Bone marrow (tissue), 2 donors: ENCODE data around the gene P2RY11.
A peak's percentile ranks its signal among the peaks of the same experiment; 100 is the strongest.

Experiments used
- DNase-seq, 2 donors: peaks; one replicate each; lab custom pipeline; 2025; lab: John Stamatoyannopoulos, UW

The P2RY11 gene, protein sequence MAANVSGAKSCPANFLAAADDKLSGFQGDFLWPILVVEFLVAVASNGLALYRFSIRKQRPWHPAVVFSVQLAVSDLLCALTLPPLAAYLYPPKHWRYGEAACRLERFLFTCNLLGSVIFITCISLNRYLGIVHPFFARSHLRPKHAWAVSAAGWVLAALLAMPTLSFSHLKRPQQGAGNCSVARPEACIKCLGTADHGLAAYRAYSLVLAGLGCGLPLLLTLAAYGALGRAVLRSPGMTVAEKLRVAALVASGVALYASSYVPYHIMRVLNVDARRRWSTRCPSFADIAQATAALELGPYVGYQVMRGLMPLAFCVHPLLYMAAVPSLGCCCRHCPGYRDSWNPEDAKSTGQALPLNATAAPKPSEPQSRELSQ

DNA sequence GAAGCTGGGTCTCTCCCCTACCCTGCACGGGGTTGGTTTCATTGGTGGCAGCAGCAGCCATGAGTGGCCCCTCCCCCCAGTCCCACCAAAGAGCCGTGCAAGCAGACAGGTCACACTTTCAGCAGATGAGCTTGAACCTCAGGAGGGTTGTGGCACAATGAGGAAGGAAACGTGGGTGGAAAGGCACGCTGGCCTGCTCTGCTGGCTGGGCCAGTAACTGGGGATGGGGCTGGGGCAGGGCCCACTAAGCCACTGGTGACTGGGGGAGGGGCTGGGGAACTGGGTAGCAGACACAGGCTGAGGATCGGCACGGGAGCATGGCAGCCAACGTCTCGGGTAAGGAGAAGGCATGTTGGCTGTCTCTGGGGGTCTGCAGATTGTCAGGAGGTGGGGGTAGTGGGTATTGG, at the start of gene P2RY11:
P2RY11 (plus strand) TSS at position 289 of the 407 bp plus-strand sequence; CDS start at position 318, 29 bp downstream.
- DNase-seq = peak in 1 of 2 donors; percentile 59

DNA sequence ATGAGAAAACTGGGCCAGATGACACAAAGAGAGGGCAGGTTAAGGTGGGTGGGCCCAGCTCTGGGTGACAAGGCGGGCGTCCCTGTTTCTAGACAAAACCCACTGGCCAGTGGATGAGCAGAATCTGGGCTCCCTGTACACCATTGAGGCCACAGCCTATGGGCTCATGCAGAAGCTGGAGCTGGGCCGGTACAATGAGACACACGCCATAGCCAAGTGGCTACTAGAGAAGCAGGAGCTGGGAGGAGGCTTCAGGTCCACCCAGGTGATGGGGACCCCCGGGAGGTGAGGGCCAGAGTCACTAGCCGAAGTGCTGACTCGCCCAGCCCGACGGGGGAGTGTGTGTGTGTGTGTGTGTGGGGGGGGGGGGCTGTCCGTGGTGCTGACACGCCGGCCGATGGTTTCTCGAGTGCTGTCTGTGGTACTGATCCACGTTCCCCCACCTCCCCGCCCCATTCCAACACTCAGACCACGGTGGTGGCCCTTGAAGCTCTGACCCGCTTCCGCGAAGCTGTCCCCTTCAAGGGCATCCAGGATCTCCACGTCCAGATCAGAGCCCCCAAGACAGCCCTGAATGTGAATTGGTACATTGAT, 49.7 kb upstream of the P2RY11 start:
- DNase-seq = no peak

DNA sequence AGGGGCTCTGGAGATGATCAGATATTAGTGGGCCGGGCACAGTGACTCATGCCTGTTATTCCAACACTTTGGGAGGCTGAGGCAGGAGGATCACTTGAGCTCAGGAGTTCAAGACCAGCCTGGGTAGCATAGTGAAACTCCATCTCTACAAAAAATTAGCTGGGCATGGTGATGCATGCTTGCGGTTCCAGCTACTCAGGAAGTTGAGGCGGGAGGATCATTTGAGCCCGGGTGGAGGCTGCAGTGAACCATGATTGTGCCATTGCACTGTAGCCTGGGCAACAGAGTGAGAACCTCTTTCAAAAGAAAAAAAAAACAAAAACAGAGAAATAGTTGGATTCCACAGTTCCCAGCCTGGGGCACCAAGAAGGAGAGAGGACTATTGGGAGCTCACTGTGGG, 43.3 kb upstream of the P2RY11 start:
- DNase-seq = no peak

DNA sequence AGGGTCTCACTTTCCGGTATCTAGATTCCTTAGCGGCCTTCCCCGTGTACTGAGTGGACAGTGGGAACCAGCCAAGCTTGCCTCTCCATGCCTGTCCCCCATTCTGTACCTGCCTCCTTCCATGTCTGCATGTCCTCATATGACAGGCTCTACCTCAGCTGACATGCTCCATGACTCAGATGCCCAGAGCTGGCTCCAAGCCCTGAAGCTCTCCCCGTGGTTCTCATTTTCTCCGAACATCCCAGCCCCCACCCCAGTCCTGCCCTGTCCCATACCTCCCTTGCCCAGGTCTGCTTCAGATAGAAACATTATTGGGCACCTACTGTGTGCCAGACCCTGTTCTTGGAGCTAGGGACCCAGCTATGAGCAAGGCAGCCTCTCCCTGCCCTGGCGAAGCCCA, 42.4 kb upstream of the P2RY11 start:
- no peak for DNase-seq

DNA sequence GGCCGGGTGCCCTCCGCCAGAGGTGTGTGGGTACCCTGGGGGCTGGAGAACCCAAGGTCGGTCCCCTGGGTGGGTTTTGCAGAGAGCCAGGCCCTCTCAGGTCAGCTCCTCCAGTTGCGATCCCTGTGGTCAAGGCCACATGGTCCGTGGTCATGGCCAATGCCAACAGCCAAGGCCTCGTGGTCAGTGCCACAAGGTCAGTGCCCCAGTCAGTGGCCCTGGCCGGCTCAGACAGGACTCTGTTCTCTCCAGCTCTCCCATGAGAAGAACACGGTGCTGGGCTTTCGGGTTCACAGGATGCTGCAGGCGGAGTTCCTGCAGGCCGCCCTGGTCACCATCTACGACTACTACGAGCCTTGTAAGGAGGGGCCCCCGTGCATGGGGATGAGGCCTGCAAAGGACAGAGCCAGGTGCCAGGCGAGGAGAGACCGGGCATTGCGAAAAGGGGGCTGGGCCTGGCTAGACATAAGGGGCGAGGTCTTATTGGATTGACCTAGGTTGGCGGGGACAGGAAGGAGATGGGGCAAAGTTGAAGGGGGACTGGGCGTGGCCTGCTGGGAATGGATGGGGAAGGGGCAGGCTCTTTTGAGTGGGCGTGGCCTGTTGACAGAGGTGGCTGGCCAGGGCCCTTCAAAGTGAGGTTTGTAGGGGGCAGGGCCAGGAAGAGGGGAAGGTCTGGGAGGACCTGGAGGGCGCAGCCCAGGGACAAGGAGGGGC, 40.6 kb upstream of the P2RY11 start:
- DNase-seq = no peak

DNA sequence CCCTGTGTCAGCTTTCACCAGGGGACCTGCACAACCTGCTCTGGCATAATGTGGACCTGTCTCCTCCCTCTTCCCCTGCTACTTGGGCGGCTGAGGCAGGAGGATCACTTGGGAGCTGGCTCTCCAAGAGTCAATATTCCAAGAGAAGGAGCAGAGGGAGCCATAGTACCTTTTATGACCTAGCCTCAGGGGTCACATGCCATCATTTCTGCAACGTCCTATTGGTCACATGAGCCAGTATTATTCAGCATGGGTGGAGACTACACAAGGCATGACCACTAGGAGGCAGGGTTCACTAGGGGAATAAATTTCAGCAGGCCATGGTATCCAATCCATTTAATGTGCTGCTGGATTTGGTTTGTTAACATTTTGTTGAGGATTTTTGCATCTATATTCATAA, 37.3 kb upstream of the P2RY11 start:
- no peak for DNase-seq

DNA sequence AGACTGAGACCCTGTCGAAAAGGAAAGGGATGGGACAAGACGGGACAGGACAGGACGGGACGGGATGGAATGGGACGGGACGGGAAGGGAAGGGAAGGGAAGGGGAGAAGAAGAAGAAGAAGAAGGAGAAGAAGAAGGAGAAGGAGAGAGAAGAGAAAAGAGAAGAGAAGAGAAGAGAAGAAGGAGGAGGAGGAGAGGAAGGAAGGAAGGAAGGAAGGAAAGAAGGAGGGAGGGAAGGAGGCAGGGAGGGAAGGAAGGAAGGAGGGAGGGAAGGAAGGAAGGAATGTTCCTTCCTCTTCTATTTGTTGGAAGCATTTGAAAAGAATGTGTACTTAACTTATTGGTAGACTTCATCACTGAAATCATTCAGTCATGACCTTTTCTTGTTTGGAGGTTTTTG, 35.0 kb upstream of the P2RY11 start:
- DNase-seq = no peak

DNA sequence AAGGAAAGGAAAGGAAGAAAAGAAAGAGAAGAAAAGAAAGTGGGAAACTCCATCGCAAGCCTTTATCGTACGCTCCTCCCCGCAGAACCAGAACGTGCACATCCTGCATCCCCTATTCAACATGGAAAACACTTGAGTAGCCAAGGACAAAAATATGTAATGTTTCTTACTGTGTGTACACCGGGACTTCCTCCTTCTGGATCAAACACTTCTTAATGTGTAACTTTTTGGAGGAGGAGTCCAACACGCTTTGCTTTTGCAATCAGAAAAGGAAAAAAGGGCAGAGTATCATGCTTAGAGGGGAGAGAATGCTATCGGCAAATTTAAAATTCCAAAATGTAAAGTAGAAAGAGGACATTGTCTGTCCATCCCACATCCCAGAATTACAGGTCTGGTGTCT, 33.2 kb upstream of the P2RY11 start:
- DNase-seq = no peak

DNA sequence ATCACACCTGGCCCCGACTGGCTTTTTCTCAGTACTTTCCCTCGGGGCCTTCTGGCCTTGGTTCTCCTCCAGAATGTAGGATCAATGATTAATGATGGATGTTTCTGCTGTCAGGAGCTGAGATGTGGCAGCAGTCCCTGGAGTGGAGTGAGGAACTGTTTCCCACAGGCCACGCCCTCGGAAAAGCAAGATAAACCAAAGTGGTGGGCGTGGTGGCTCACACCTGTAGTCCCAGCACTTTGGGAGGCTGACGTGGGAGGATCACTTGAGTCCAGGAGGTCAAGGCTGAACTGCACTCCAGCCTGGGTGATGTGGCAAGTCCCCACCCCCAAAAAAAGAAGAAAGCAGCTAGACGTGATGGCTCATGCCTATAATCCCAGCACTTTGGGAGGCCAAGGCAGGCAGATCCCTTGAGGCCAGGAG, 32.5 kb upstream of the P2RY11 start:
- no peak for DNase-seq

DNA sequence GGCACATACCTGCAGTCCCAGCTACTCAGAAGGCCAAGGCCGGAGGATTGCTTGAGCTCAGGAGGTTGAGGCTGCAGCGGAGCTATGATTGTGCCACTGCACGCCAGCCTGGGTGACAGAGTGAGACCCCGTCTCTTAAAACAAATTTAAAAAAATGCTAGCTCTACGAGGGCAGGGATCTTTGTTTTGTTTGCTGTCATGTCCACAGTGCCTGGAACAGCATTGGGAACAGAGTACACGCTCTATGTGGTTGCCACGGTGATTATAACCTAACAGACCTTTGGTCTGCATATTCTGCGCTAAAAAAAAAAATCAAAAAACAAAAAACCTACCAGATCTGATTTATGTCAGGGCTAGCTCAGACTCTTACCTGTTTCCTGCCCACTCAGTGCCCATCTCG, 27.6 kb upstream of the P2RY11 start:
- no peak for DNase-seq

DNA sequence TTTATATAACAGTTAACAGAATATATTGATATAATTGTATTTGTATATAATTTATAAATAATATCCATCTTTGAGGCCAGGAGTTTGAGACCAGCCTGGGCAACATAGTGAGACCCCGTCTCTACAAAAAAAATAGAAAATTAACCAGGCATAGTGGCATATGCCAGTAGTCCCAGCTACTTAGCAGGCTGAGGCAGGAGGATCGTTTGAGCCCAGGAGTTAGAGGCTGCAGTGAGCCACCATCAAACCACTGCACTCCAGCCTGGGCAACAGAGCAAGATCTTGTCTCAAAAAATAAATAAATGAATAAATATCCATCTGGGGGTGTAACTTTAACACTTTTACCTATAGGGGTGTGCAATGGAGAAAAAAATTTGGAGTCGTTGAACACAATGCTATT, 26.7 kb upstream of the P2RY11 start:
- DNase-seq = no peak

DNA sequence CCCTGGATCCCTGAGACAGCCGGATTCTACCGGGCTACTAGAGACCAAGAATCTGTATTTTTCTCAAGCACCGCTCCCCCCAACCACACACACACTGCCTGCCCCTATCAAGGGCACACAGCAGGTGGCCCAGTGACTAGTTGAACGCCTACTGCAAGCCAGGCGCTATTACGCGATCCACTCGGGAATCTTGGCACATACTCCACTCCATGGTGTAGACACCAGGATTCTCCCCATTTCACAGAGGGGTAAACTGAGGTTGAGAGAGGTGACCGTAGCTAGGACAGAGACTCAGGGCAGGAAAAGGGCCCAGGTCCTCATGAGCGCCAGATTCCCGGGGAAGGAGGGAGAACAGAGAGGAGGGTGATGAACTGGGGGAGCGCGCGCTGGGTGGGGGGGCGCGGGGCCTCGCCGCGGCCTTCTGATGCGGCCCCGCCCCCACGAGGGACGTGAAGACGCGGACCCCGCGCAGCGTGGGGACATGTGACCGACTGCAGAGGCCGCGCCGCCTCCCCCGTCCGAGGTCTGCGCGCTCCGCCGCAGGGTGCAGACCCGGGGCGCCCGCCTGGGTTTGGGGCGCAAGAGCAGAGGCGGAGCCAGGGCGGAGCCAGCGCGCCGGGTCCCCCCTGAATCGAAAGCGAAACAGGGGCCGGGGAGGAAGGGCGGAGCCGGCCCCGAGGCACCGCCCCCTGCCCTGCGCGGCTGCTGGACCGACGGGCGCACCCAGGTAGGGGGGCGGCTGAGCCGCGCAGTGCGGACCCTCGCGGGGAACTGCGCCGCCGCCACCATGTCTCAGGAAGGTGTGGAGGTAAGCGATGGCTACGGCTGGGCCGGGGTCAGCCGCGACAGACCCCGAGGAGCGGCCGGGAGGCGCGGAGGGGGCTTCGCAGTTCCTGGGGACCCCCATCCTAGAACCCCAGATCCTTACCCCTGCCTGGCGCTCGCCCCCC, 25.6 kb upstream of the P2RY11 start, which contains the start of gene SHFL:
SHFL (plus strand) TSS at position 677 of the 950 bp plus-strand sequence; CDS start at position 788, 111 bp downstream.
- peak; percentile 43 to 74 for DNase-seq

DNA sequence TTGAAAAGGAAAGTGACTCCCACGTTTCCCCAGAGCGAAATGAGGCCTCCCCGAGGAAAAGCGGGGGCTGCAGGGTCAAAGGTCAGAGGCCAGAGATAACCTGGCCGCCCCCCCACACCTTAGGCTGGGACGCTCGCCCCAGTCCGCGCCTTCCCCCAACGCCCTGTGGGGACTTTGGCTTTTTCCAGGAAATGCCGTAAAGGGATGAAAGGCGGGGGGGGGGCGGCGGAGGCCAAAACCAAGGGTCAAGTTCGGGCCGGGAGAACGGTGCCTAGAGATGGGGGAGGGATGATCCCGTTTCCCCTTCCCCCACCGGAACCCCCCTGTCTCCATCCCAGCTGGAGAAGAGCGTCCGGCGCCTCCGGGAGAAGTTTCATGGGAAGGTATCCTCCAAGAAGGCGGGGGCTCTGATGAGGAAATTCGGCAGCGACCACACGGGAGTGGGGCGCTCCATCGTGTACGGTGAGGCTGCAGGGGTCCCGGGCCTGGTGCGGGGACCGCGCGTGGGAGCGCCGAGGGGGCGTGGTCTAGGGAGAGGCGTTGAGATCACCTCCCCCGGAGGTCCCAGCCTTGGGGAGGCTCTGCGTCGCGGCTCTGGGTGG, 24.8 kb upstream of the P2RY11 start:
- no peak for DNase-seq

DNA sequence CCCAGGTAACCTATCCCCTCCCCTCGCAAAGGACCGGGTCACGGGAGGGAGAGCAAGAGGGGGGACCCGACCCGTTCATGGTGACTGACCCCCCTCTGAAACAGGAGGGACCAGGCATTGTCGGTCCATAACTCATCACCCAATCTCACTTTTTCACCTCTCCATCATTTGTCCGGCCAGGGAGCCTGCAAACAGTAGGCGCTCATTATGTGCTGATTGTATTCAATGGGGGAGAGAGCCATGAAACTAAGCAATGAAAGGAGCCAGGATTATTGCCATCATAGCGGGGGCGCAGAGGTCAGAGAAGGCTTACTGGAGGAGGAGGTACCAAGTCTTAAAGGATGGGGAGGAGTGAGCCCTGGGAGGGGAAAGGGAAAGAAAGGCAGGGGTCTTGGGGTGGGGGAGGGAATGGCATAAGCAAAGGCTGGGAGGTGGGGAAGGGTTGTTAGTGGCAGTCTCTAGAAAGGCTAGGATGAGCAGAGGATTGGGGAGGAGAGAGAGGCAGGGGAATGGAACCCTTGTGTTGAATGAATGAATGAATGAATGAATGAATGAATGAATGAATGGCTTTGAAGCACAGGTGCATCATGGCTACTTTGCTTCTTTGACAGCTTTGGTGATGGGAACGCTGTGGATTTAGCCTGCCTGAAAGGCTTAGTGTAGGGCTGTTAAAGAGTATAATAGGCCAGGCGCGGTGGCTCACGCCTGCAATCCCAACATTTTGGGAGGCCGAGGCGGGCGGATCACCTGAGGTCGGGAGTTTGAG, 24.0 kb upstream of the P2RY11 start:
- no peak for DNase-seq

DNA sequence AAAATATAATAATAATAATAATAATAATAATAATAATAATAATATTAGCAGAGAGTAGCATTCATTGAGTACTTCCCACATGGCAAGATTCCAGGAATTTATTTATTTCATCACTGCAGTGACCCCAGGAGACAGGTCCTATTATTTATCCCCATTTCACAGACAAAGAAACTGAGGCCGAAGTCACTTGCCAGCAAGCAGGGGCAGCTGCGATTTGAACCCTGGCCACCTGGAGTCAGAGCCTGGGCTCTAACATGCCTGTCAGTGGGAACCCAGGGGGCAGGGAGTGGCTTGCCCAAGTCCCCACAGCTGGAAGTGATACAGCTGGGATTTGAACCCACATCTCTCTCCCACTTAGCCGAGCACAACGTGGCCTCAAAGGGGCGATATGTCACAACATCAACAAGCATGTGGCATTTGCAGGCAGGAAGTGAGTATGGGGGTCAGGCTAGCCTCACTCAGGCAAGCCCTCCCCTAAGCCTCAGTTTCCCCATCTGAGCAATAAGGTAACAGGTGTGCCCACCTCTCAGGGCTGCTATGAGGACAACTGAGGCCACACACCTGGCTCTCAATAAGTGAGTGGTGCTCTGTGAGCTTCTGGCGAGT, 22.4 kb upstream of the P2RY11 start:
- no peak for DNase-seq

DNA sequence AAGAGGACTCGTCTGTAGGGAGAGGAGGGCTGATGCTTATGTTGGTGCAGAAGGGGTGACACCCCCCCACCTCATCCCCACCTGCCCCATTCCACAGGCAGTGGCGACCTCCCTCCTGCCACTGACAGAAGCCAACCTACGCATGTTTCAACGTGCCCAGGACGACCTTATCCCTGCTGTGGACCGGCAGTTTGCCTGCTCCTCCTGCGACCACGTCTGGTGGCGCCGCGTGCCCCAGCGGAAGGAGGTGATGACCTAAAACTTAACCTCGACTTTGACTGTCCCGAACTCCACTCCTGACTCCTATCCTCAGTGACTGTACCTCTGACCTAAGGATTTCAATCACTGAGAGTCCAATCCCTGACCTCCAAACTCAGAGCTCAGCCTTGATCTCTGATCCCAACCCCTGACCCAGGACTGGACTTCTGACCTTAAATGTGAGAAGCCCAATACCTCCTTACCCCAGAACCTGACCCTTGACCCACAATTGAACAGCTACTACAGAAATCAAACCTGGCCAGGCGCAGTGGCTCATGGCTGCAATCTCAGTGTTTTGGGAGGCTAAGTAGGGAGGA, 21.6 kb upstream of the P2RY11 start:
- DNase-seq = no peak

DNA sequence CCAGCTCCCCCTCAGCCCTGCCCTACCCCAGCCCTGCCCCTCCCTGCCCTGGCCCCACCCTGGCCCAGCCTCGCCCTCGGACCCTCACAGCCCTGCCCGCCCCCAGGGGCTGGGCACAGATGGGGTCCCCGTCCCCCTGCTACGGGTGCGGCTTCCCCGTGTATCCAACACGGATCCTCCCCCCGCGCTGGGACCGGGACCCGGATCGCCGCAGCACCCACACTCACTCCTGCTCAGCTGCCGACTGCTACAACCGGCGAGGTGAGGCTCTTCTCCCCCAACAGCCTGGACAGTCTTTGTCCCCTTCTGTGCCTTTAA, 20.2 kb upstream of the P2RY11 start:
- no peak for DNase-seq

DNA sequence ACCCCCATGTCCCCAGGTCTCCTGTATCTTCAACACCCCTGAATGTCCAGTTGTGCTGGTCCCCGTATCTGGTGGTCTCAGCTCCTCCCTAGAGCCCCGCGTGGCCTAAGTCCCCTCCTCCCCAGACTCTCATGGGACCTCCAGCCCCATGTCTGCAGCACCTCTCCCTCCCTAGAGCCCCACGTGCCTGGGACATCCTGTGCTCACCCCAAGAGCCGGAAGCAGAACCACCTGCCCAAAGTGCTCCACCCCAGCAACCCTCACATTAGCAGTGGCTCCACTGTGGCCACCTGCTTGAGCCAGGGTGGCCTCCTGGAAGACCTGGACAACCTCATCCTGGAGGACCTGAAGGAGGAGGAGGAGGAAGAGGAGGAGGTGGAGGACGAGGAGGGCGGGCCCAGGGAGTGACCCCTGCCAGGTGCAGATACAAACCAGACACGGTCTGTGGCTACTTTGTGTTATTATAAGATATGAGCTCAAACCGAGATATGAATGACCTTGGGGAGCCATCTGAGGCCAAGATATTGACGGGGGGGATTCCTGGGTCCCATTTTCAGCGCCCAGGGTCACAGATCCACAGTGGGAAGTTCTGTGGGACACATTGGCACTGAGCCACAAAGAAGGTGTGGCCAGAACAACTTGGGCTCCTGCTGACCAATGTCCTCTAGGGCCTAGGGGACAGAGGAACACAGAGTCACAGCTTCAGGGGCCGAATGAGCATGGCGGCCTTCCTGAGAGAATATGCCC, 19.4 kb upstream of the P2RY11 start:
- DNase-seq = no peak

DNA sequence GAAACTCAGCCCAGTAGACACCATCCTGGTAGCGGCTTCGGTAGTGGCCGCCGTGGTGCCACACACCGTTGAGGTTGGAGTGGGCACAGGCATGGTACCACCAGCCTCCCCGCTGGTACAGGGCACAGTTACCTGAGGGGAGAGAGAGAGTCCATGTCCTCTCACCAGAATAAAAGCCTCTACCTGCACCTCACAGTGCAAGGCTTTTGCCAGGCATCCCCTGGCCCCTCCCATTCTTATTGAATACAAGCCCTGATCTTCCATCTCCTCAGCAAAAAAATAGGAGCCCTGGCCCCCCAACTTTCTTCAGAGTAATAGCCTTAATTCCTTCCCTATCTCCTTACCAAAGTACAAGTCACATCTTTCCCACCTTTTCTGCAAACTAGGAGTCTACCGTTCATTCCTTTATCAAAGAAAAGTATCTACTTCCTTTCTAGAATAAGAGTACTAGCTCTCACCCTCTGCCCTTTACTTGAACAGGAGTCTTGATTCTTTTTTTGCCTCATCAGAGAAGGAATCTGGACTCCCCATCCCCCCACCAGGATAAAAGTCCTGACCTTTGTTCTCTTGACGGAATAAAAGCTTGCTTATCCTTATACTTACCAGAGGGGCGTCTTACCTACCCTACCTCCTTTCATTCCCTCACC, 18.7 kb upstream of the P2RY11 start:
- no peak for DNase-seq
